ENCODE data around the gene DLAT.
"Not testable (repeated sequence)": the region's sequence is repeated elsewhere in the genome, so short reads cannot be mapped to it uniquely, and the experiment has no call there.

GRCh38 chr11:112006095-112006441, 19.1 kb upstream of the DLAT start:
- not testable (repeated sequence) for TF ChIP-seq CTCF, POLR2A (IDR thresholded peaks at IDR 0.05)

Data from uterus (tissue), 2 donors.